ENCODE data around the gene U2AF2.

Gene U2AF2

GRCh38 chr19:55656988-55657747 is 2.3 kb downstream of the U2AF2 start:
- H3K27me3 ChIP-seq (ENCODE audit: control insufficient read depth in 2 of 2, insufficient read depth in 2 of 2, low read length in 2 of 2): no peaks in the 10 kb centered on the region
- no peak overlapping the region for H3K27ac ChIP-seq (ENCODE audit: low read depth in 2 of 2, low read length in 2 of 2)
- H3K4me3 ChIP-seq (ENCODE audit: low read length in 2 of 2): peak overlapping the region; percentile 85 to 94
- peaks cover 27 to 32% of the 10 kb centered on the region in 2 donors for H3K36me3 ChIP-seq (ENCODE audit: control insufficient read depth in 2 of 2, insufficient read depth in 2 of 2, low read length in 2 of 2)
- peak overlapping the region; percentile 49 to 87 for H3K9ac ChIP-seq (ENCODE audit: low read depth in 1 of 2, low read length in 2 of 2)
- peaks cover 26 to 30% of the 10 kb centered on the region in 2 donors for H3K4me1 ChIP-seq (ENCODE audit: control insufficient read depth in 2 of 2, insufficient read depth in 2 of 2, low read length in 2 of 2)
- no peaks in the 10 kb centered on the region for H3K9me3 ChIP-seq (ENCODE audit: control insufficient read depth in 2 of 2, low read length in 2 of 2)

GRCh38 chr19:55658846-55659459 is 4.1 kb downstream of the U2AF2 start:
- H3K4me1 ChIP-seq (ENCODE audit: control insufficient read depth in 2 of 2, insufficient read depth in 2 of 2, low read length in 2 of 2): peaks cover 26 to 30% of the 10 kb centered on the region in 2 donors
- H3K4me3 ChIP-seq (ENCODE audit: low read length in 2 of 2): no peak overlapping the region
- H3K27me3 ChIP-seq (ENCODE audit: control insufficient read depth in 2 of 2, insufficient read depth in 2 of 2, low read length in 2 of 2): no peaks in the 10 kb centered on the region
- H3K27ac ChIP-seq (ENCODE audit: low read depth in 2 of 2, low read length in 2 of 2): no peak overlapping the region
- no peaks in the 10 kb centered on the region for H3K9me3 ChIP-seq (ENCODE audit: control insufficient read depth in 2 of 2, low read length in 2 of 2)
- no peak overlapping the region for H3K9ac ChIP-seq (ENCODE audit: low read depth in 1 of 2, low read length in 2 of 2)
- peaks cover 43 to 48% of the 10 kb centered on the region in 2 donors for H3K36me3 ChIP-seq (ENCODE audit: control insufficient read depth in 2 of 2, insufficient read depth in 2 of 2, low read length in 2 of 2)

- Histone ChIP-seq H3K27ac (ENCODE audit: low read depth in 2 of 2, low read length in 2 of 2) (no peak overlapping the region), H3K9ac (ENCODE audit: low read depth in 1 of 2, low read length in 2 of 2) (no peak overlapping the region)
These were observed 5.0 kb downstream of the U2AF2 start for GRCh38 chr19:55659822-55660221.

GRCh38 chr19:55660404-55660803 is 5.6 kb downstream of the U2AF2 start:
- Histone ChIP-seq H3K9me3 (ENCODE audit: control insufficient read depth in 2 of 2, low read length in 2 of 2) (no peaks in the 10 kb centered on the region), H3K9ac (ENCODE audit: low read depth in 1 of 2, low read length in 2 of 2) (no peak overlapping the region), H3K36me3 (ENCODE audit: control insufficient read depth in 2 of 2, insufficient read depth in 2 of 2, low read length in 2 of 2) (peaks cover 55% of the 10 kb centered on the region in 2 donors), H3K27me3 (ENCODE audit: control insufficient read depth in 2 of 2, insufficient read depth in 2 of 2, low read length in 2 of 2) (no peaks in the 10 kb centered on the region), H3K4me1 (ENCODE audit: control insufficient read depth in 2 of 2, insufficient read depth in 2 of 2, low read length in 2 of 2) (peaks cover 26 to 30% of the 10 kb centered on the region in 2 donors), H3K4me3 (ENCODE audit: low read length in 2 of 2) (no peak overlapping the region), H3K27ac (ENCODE audit: low read depth in 2 of 2, low read length in 2 of 2) (no peak overlapping the region)

More at GRCh38 chr19:55659822-55660221, 5.0 kb downstream of the U2AF2 start:
- Histone ChIP-seq H3K9me3 (ENCODE audit: control insufficient read depth in 2 of 2, low read length in 2 of 2) (no peaks in the 10 kb centered on the region), H3K27me3 (ENCODE audit: control insufficient read depth in 2 of 2, insufficient read depth in 2 of 2, low read length in 2 of 2) (no peaks in the 10 kb centered on the region), H3K4me3 (ENCODE audit: low read length in 2 of 2) (no peak overlapping the region), H3K4me1 (ENCODE audit: control insufficient read depth in 2 of 2, insufficient read depth in 2 of 2, low read length in 2 of 2) (peaks cover 26 to 30% of the 10 kb centered on the region in 2 donors), H3K36me3 (ENCODE audit: control insufficient read depth in 2 of 2, insufficient read depth in 2 of 2, low read length in 2 of 2) (peaks cover 51 to 55% of the 10 kb centered on the region in 2 donors)

- H3K4me1 ChIP-seq (ENCODE audit: control insufficient read depth in 2 of 2, insufficient read depth in 2 of 2, low read length in 2 of 2): peaks cover 24 to 25% of the 10 kb centered on the region in 2 donors
These were observed 6.2 kb downstream of the U2AF2 start for GRCh38 chr19:55660991-55661390.

GRCh38 chr19:55661826-55662225 is 7.0 kb downstream of the U2AF2 start:
- Histone ChIP-seq H3K4me3 (ENCODE audit: low read length in 2 of 2) (no peak overlapping the region), H3K27ac (ENCODE audit: low read depth in 2 of 2, low read length in 2 of 2) (no peak overlapping the region), H3K36me3 (ENCODE audit: control insufficient read depth in 2 of 2, insufficient read depth in 2 of 2, low read length in 2 of 2) (peaks cover 66 to 69% of the 10 kb centered on the region in 2 donors), H3K9ac (ENCODE audit: low read depth in 1 of 2, low read length in 2 of 2) (no peak overlapping the region), H3K4me1 (ENCODE audit: control insufficient read depth in 2 of 2, insufficient read depth in 2 of 2, low read length in 2 of 2) (peaks cover 15 to 16% of the 10 kb centered on the region in 2 donors), H3K9me3 (ENCODE audit: control insufficient read depth in 2 of 2, low read length in 2 of 2) (no peaks in the 10 kb centered on the region), H3K27me3 (ENCODE audit: control insufficient read depth in 2 of 2, insufficient read depth in 2 of 2, low read length in 2 of 2) (no peaks in the 10 kb centered on the region)

More at GRCh38 chr19:55660991-55661390, 6.2 kb downstream of the U2AF2 start:
- Histone ChIP-seq H3K27ac (ENCODE audit: low read depth in 2 of 2, low read length in 2 of 2) (no peak overlapping the region), H3K4me3 (ENCODE audit: low read length in 2 of 2) (no peak overlapping the region), H3K36me3 (ENCODE audit: control insufficient read depth in 2 of 2, insufficient read depth in 2 of 2, low read length in 2 of 2) (peaks cover 58 to 60% of the 10 kb centered on the region in 2 donors), H3K9me3 (ENCODE audit: control insufficient read depth in 2 of 2, low read length in 2 of 2) (no peaks in the 10 kb centered on the region), H3K27me3 (ENCODE audit: control insufficient read depth in 2 of 2, insufficient read depth in 2 of 2, low read length in 2 of 2) (no peaks in the 10 kb centered on the region), H3K9ac (ENCODE audit: low read depth in 1 of 2, low read length in 2 of 2) (no peak overlapping the region)

- Histone ChIP-seq H3K27me3 (ENCODE audit: control insufficient read depth in 2 of 2, insufficient read depth in 2 of 2, low read length in 2 of 2) (no peaks in the 10 kb centered on the region), H3K9me3 (ENCODE audit: control insufficient read depth in 2 of 2, low read length in 2 of 2) (no peaks in the 10 kb centered on the region), H3K4me1 (ENCODE audit: control insufficient read depth in 2 of 2, insufficient read depth in 2 of 2, low read length in 2 of 2) (peaks cover 0 to 3% of the 10 kb centered on the region in 2 donors), H3K36me3 (ENCODE audit: control insufficient read depth in 2 of 2, insufficient read depth in 2 of 2, low read length in 2 of 2) (peaks cover 81 to 84% of the 10 kb centered on the region in 2 donors), H3K27ac (ENCODE audit: low read depth in 2 of 2, low read length in 2 of 2) (no peak overlapping the region), H3K9ac (ENCODE audit: low read depth in 1 of 2, low read length in 2 of 2) (no peak overlapping the region), H3K4me3 (ENCODE audit: low read length in 2 of 2) (no peak overlapping the region)
These were observed 9.2 kb downstream of the U2AF2 start for GRCh38 chr19:55663846-55664536.

- Histone ChIP-seq H3K36me3 (ENCODE audit: control insufficient read depth in 2 of 2, insufficient read depth in 2 of 2, low read length in 2 of 2) (peaks cover 76 to 87% of the 10 kb centered on the region in 2 donors), H3K4me3 (ENCODE audit: low read length in 2 of 2) (no peak overlapping the region), H3K9ac (ENCODE audit: low read depth in 1 of 2, low read length in 2 of 2) (no peak overlapping the region), H3K4me1 (ENCODE audit: control insufficient read depth in 2 of 2, insufficient read depth in 2 of 2, low read length in 2 of 2) (peaks cover 0 to 3% of the 10 kb centered on the region in 2 donors), H3K27ac (ENCODE audit: low read depth in 2 of 2, low read length in 2 of 2) (no peak overlapping the region), H3K9me3 (ENCODE audit: control insufficient read depth in 2 of 2, low read length in 2 of 2) (no peaks in the 10 kb centered on the region), H3K27me3 (ENCODE audit: control insufficient read depth in 2 of 2, insufficient read depth in 2 of 2, low read length in 2 of 2) (no peaks in the 10 kb centered on the region)
These were observed 11.6 kb downstream of the U2AF2 start for GRCh38 chr19:55666343-55667005.

- Histone ChIP-seq H3K9me3 (ENCODE audit: control insufficient read depth in 2 of 2, low read length in 2 of 2) (no peaks in the 10 kb centered on the region), H3K36me3 (ENCODE audit: control insufficient read depth in 2 of 2, insufficient read depth in 2 of 2, low read length in 2 of 2) (peaks cover 71 to 82% of the 10 kb centered on the region in 2 donors), H3K27me3 (ENCODE audit: control insufficient read depth in 2 of 2, insufficient read depth in 2 of 2, low read length in 2 of 2) (no peaks in the 10 kb centered on the region), H3K9ac (ENCODE audit: low read depth in 1 of 2, low read length in 2 of 2) (no peak overlapping the region), H3K4me1 (ENCODE audit: control insufficient read depth in 2 of 2, insufficient read depth in 2 of 2, low read length in 2 of 2) (peaks cover 0 to 3% of the 10 kb centered on the region in 2 donors), H3K4me3 (ENCODE audit: low read length in 2 of 2) (no peak overlapping the region), H3K27ac (ENCODE audit: low read depth in 2 of 2, low read length in 2 of 2) (no peak overlapping the region)
These were observed 12.2 kb downstream of the U2AF2 start for GRCh38 chr19:55667006-55667381.
